ENCODE measurements around the gene NRP1. TPM values are rescaled to one million over a fixed set of nuclear protein-coding genes. Genes with fewer than 3 reads are reported as not detected.
A peak's percentile ranks its signal among the peaks of the same experiment; 100 is the strongest.

The NRP1 gene
- total RNA-seq, 1 donor from 2014 or later, result 122 TPM

GRCh38 chr10:33195608-33196376 is 138.7 kb downstream of the NRP1 start:
- H3K36me3 ChIP-seq, result peaks cover 0 to 11% of the 10 kb centered on the region in 2 donors
- no peaks in the 10 kb centered on the region for H3K27me3 ChIP-seq
- peak overlapping the region in 1 of 2 donors; percentile 11 for H3K27ac ChIP-seq
- intact Hi-C loops (cut with DNase I), result loop anchor here (10.0 kb wide), 1 partner anchor 1079 kb away; no protein-coding TSS in a partner anchor
- H3K9me3 ChIP-seq, result no peaks in the 10 kb centered on the region
- H3K4me3 ChIP-seq, result no peak overlapping the region
- peaks cover 0 to 9% of the 10 kb centered on the region in 2 donors for H3K4me1 ChIP-seq
- no peak for DNase-seq (ENCODE audit: low spot score in 2 of 2)
- TF ChIP-seq CTCF (IDR thresholded peaks at IDR 0.05), result no peak

GRCh38 chr10:33193701-33194521 is 140.6 kb downstream of the NRP1 start:
- no peak for TF ChIP-seq CTCF (IDR thresholded peaks at IDR 0.05)
- H3K36me3 ChIP-seq, result peaks cover 0 to 4% of the 10 kb centered on the region in 2 donors
- peak in 1 of 2 donors; percentile 71 for DNase-seq (ENCODE audit: low spot score in 2 of 2)
- intact Hi-C loops (cut with DNase I), result loop anchor here (1.0 to 10.0 kb wide), 4 partner anchors 79 to 1444 kb away; no protein-coding TSS in a partner anchor
- no peaks in the 10 kb centered on the region for H3K9me3 ChIP-seq
- peak overlapping the region; percentile 61 to 64 for H3K27ac ChIP-seq
- H3K27me3 ChIP-seq, result no peaks in the 10 kb centered on the region
- no peak overlapping the region for H3K4me3 ChIP-seq
- peaks cover 0 to 9% of the 10 kb centered on the region in 2 donors for H3K4me1 ChIP-seq

- peaks cover 0 to 9% of the 10 kb centered on the region in 2 donors for H3K4me1 ChIP-seq
- DNase-seq (ENCODE audit: low spot score in 2 of 2), result peak; percentile 48 to 91
- H3K36me3 ChIP-seq, result peaks cover 0 to 4% of the 10 kb centered on the region in 2 donors
- peak overlapping the region; percentile 19 to 64 for H3K27ac ChIP-seq
- H3K9me3 ChIP-seq, result no peaks in the 10 kb centered on the region
- peak; percentile 72 to 88 (median 86) for TF ChIP-seq CTCF (IDR thresholded peaks at IDR 0.05)
- no peaks in the 10 kb centered on the region for H3K27me3 ChIP-seq
- intact Hi-C loops (cut with DNase I), result loop anchor here (1.0 to 10.0 kb wide), 3 partner anchors 80 to 1082 kb away; no protein-coding TSS in a partner anchor
- H3K4me3 ChIP-seq, result no peak overlapping the region
These were observed 141.3 kb downstream of the NRP1 start for GRCh38 chr10:33193057-33193700.

GRCh38 chr10:33192190-33192589 is 142.3 kb downstream of the NRP1 start:
- H3K4me1 ChIP-seq, result peaks cover 0 to 9% of the 10 kb centered on the region in 2 donors
- H3K27me3 ChIP-seq, result no peaks in the 10 kb centered on the region
- no peak for TF ChIP-seq CTCF (IDR thresholded peaks at IDR 0.05)
- intact Hi-C loops (cut with DNase I), result loop anchor here (2.0 to 10.0 kb wide), 2 partner anchors 81 to 1083 kb away; no protein-coding TSS in a partner anchor
- H3K9me3 ChIP-seq, result no peaks in the 10 kb centered on the region
- peaks cover 4% of the 10 kb centered on the region in 2 donors for H3K36me3 ChIP-seq
- H3K27ac ChIP-seq, result no peak overlapping the region
- no peak for DNase-seq (ENCODE audit: low spot score in 2 of 2)
- H3K4me3 ChIP-seq, result no peak overlapping the region

- Histone ChIP-seq H3K9me3 (no peaks in the 10 kb centered on the region), H3K4me3 (no peak overlapping the region), H3K27ac (no peak overlapping the region), H3K4me1 (peaks cover 0 to 9% of the 10 kb centered on the region in 2 donors), H3K36me3 (peaks cover 4 to 8% of the 10 kb centered on the region in 2 donors), H3K27me3 (no peaks in the 10 kb centered on the region)
- TF ChIP-seq CTCF (IDR thresholded peaks at IDR 0.05), result no peak
- no peak for DNase-seq (ENCODE audit: low spot score in 2 of 2)
- intact Hi-C loops (cut with DNase I), result loop anchor here (10.0 kb wide), 1 partner anchor 1084 kb away; no protein-coding TSS in a partner anchor
These were observed 144.1 kb downstream of the NRP1 start for GRCh38 chr10:33190406-33190805.
